ENCODE data around the gene CSNK2B.

- peak in 2 of 3 donors; percentile 48 to 49 for TF ChIP-seq POLR2A (IDR thresholded peaks at IDR 0.05)
- TF ChIP-seq, protein P1, sequence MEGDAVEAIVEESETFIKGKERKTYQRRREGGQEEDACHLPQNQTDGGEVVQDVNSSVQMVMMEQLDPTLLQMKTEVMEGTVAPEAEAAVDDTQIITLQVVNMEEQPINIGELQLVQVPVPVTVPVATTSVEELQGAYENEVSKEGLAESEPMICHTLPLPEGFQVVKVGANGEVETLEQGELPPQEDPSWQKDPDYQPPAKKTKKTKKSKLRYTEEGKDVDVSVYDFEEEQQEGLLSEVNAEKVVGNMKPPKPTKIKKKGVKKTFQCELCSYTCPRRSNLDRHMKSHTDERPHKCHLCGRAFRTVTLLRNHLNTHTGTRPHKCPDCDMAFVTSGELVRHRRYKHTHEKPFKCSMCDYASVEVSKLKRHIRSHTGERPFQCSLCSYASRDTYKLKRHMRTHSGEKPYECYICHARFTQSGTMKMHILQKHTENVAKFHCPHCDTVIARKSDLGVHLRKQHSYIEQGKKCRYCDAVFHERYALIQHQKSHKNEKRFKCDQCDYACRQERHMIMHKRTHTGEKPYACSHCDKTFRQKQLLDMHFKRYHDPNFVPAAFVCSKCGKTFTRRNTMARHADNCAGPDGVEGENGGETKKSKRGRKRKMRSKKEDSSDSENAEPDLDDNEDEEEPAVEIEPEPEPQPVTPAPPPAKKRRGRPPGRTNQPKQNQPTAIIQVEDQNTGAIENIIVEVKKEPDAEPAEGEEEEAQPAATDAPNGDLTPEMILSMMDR (IDR thresholded peaks at IDR 0.05), result peak in 2 of 7 experiments; percentile 6 to 37
Measured at GRCh38 chr6:31681135-31681671, 15.3 kb downstream of the CSNK2B start.

All from body of pancreas (tissue), 4 donors.